ENCODE data around the gene C3orf80.

GRCh38 chr3:160179906-160180305, 45.3 kb upstream of the C3orf80 start:
- TF ChIP-seq EZH2 (optimal IDR thresholded peaks at IDR 0.05; ENCODE audit: low read depth, low read length) (no peak), EZH2phosphoT487 (IDR thresholded peaks at IDR 0.05; ENCODE audit: low read length) (no peak)
- TF ChIP-seq, protein P1, sequence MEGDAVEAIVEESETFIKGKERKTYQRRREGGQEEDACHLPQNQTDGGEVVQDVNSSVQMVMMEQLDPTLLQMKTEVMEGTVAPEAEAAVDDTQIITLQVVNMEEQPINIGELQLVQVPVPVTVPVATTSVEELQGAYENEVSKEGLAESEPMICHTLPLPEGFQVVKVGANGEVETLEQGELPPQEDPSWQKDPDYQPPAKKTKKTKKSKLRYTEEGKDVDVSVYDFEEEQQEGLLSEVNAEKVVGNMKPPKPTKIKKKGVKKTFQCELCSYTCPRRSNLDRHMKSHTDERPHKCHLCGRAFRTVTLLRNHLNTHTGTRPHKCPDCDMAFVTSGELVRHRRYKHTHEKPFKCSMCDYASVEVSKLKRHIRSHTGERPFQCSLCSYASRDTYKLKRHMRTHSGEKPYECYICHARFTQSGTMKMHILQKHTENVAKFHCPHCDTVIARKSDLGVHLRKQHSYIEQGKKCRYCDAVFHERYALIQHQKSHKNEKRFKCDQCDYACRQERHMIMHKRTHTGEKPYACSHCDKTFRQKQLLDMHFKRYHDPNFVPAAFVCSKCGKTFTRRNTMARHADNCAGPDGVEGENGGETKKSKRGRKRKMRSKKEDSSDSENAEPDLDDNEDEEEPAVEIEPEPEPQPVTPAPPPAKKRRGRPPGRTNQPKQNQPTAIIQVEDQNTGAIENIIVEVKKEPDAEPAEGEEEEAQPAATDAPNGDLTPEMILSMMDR (IDR thresholded peaks at IDR 0.05; ENCODE audit: low read length): no peak

Data from MM.1S (cell line).